ES-I3 (cell line): ENCODE data around the gene KLHL17.

Source experiments
- H3K36me3 ChIP-seq: 2 replicates; pipeline ENCODE4 v1.6.1; 2013; ENCODE audit warnings: mild to moderate bottlenecking, low read length, control low read depth, moderate library complexity; ENCODE audit not compliant: insufficient read depth
- H3K4me1 ChIP-seq: 2 replicates; pipeline ENCODE4 v1.6.1; 2013; ENCODE audit warnings: mild to moderate bottlenecking, control low read depth, low read length; ENCODE audit not compliant: insufficient read depth
- H3K9ac ChIP-seq: 2 replicates; pipeline ENCODE4 v1.6.1; 2013; ENCODE audit warnings: low read depth, mild to moderate bottlenecking, low read length, moderate library complexity
- H3K9me3 ChIP-seq: 2 replicates; pipeline ENCODE4 v1.6.1; 2013; ENCODE audit warnings: mild to moderate bottlenecking, low read length, moderate library complexity; ENCODE audit not compliant: control insufficient read depth, insufficient read depth

The KLHL17 gene

DNA sequence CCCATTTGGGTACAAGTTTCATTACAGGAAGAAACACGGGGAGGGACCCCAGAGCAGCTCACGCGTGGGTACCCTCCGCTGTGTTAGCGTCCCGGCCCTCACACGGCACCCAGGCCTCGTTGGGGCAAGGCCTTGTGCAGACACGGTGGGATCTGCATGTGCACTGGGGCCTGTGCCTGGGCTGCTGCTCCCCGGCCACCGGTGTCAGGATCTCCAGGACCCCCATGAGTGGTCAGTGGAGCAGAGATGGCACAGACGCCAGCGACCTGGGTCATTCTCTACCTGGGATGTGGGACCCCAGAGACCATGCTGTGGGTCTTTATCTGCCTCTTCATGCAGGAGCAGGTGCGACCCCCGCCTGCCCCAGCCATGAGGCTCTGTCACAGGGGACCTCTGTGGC lies 42.0 kb upstream of the KLHL17 start:
- Histone ChIP-seq H3K4me1 (peaks cover 10% of the 10 kb centered on the region; the same call in 1 of the 2 replicates), H3K36me3 (no peaks in the 10 kb centered on the region; the same call in 1 of the 2 replicates), H3K9me3 (no peaks in the 10 kb centered on the region), H3K9ac (no peak overlapping the region)

GRCh38 chr1:918843-919242 lies 41.5 kb upstream of the KLHL17 start:
- H3K4me1 ChIP-seq = peaks cover 10% of the 10 kb centered on the region; the same call in 1 of the 2 replicates

GRCh38 chr1:919271-919872 lies 41.0 kb upstream of the KLHL17 start:
- no peaks in the 10 kb centered on the region for H3K9me3 ChIP-seq
- no peak overlapping the region for H3K9ac ChIP-seq
- H3K36me3 ChIP-seq = no peaks in the 10 kb centered on the region; the same call in 1 of the 2 replicates
- peaks cover 10% of the 10 kb centered on the region; the same call in 1 of the 2 replicates for H3K4me1 ChIP-seq

More at GRCh38 chr1:918843-919242, 41.5 kb upstream of the KLHL17 start:
- no peaks in the 10 kb centered on the region for H3K9me3 ChIP-seq
- H3K9ac ChIP-seq = no peak overlapping the region
- H3K36me3 ChIP-seq = no peaks in the 10 kb centered on the region; the same call in 1 of the 2 replicates

DNA sequence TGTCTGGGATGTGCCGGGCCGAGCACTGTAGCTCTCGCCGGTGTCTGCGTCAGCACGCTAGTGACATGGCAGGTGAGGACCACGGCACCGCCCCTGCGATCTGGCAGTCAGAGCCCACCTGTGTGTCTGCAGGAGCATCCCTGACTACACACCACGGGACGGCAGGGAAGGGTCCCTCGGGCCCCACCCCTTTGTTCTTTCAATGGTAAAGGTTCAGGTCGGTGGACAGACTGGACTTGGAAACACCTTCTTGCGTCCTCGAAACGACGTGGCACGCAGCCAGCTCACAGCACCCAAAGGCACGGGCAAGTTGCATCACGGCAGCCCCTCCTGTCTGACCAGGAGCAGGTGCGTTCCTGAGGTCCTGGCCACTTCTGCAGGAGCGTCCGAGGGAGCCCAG lies 40.4 kb upstream of the KLHL17 start:
- Histone ChIP-seq H3K36me3 (no peaks in the 10 kb centered on the region; the same call in 1 of the 2 replicates), H3K4me1 (peaks cover 10% of the 10 kb centered on the region; the same call in 1 of the 2 replicates), H3K9ac (no peak overlapping the region), H3K9me3 (no peaks in the 10 kb centered on the region)

GRCh38 chr1:920521-920920 lies 39.9 kb upstream of the KLHL17 start:
- peaks cover 10% of the 10 kb centered on the region; the same call in 1 of the 2 replicates for H3K4me1 ChIP-seq
- H3K9me3 ChIP-seq = no peaks in the 10 kb centered on the region
- no peaks in the 10 kb centered on the region; the same call in 1 of the 2 replicates for H3K36me3 ChIP-seq
- H3K9ac ChIP-seq = no peak overlapping the region

DNA sequence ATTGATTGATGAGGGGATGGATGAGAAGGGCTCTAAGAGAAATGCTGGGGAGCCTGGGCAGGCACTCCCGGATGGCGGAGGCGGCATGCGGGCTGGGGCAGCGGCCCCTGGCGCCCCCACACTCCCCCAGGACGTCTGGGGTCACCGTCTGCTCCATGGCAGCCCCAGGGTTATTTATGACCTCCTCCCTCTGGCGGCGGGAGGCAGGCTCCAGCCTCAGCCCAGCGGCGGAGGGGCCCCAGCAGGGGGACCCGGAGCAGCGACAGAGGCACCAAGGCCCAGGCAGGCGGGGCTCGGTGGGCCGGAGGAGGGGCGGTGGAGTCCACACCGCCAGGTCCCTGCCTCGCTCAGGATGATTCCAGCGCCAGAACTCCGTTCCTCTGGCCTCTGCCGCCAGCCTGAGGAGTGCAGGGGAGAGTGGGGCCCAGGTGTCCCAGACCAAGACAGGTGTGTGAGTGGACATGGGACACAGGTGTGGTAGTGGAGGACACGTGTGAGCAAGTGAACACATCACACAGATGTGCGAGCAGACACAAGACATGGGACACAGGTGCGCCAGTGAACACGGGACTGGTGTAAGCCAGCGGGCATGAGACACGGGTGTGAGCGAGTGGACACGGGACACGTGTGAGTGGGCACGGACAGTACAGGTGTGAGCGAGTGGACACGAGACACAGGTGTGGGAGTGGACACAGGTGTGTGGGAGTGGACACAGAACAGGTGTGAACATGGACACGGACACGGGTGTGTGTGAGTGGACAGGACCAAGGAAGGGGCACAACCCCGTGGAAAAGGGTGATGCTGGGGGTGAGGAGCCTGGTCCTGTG lies 39.2 kb upstream of the KLHL17 start:
- H3K4me1 ChIP-seq = peaks cover 10% of the 10 kb centered on the region; the same call in 1 of the 2 replicates
- no peaks in the 10 kb centered on the region for H3K9me3 ChIP-seq
- H3K36me3 ChIP-seq = no peaks in the 10 kb centered on the region; the same call in 1 of the 2 replicates
- H3K9ac ChIP-seq = no peak overlapping the region

DNA sequence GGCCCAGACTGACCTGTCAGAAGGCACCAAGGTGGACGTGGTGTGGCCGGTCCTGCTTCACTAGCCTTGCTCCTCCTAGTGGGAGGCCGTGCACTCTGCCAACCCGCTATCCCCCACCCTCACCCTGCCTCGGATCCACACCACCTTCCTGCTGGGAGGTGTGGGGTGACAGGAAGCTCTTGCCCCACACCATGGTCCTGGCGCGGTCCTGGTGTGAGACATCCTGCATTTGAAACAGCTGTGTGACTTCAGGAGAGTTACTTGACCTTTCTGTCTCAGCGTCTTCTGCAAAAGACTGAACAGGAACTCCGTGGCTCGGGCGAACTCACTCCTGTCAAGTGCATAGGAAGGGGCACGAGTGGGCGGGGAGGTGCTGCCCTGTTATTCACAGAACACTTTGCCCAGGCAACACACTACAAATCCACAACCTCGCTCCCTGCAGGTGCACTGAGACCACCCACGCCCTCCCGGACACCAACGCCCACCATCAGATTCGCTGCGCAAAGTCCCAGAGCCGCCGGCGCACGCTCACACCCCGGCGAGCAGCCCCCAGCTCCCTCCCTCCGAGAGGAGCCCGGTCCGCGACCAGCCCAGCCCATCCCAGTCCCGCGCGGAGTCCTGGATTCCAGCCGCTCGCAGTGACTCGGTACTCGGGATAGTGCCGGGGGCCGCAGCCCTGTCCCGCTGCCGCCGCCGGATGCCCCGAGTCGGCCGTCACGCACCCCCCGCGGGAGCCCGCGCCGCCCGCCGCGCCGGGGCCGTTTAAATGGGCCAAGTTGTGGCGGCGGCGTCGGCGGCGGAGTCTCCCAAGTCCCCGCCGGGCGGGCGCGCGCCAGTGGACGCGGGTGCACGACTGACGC lies 37.0 kb upstream of the KLHL17 start, which contains the start of gene SAMD11:
Gene SAMD11, plus strand, starts transcription at position 793 of the 860 bp plus-strand sequence. CDS start 509 bp downstream, outside the sequence.
- Histone ChIP-seq H3K9me3 (no peaks in the 10 kb centered on the region), H3K4me1 (peaks cover 10% of the 10 kb centered on the region; the same call in 1 of the 2 replicates), H3K36me3 (no peaks in the 10 kb centered on the region; the same call in 1 of the 2 replicates), H3K9ac (peak within 1 kb of the TSS; percentile 39; the same call in 1 of the 2 replicates)

DNA sequence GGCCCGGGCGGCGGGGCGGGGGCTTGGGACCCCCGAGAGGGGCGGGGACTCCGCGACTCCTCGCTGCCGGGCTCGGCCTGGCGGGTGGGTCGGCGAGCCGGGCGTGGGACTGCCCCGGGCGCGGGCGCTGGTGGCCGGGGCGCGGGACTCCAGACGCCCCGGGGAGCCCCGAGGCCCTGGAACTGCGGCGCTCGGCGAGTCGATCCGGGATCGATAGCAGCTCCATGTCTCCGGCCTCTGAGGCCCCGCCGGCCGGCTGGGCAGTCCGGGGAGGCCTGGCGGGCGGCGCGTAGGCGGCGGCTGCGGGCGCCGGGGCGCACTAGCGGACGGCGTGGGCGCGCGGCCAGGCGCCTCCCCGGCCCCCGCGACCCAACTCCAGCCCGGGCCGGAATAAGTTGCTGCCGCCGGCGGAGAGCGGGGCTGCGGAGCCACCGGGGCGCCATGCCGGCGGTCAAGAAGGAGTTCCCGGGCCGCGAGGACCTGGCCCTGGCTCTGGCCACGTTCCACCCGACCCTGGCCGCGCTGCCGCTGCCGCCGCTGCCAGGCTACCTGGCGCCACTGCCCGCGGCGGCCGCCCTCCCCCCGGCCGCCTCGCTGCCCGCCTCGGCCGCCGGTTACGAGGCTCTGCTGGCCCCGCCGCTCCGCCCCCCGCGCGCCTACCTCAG lies 36.3 kb upstream of the KLHL17 start:
- no peaks in the 10 kb centered on the region for H3K9me3 ChIP-seq
- peaks cover 10% of the 10 kb centered on the region; the same call in 1 of the 2 replicates for H3K4me1 ChIP-seq
- peak overlapping the region; percentile 39; the same call in 1 of the 2 replicates for H3K9ac ChIP-seq
- H3K36me3 ChIP-seq = no peaks in the 10 kb centered on the region; the same call in 1 of the 2 replicates

GRCh38 chr1:924656-925560 lies 35.5 kb upstream of the KLHL17 start:
- H3K9ac ChIP-seq = peak overlapping the region; percentile 39; the same call in 1 of the 2 replicates
- H3K9me3 ChIP-seq = no peaks in the 10 kb centered on the region
- H3K4me1 ChIP-seq = peaks cover 10% of the 10 kb centered on the region; the same call in 1 of the 2 replicates
- H3K36me3 ChIP-seq = no peaks in the 10 kb centered on the region; the same call in 1 of the 2 replicates

DNA sequence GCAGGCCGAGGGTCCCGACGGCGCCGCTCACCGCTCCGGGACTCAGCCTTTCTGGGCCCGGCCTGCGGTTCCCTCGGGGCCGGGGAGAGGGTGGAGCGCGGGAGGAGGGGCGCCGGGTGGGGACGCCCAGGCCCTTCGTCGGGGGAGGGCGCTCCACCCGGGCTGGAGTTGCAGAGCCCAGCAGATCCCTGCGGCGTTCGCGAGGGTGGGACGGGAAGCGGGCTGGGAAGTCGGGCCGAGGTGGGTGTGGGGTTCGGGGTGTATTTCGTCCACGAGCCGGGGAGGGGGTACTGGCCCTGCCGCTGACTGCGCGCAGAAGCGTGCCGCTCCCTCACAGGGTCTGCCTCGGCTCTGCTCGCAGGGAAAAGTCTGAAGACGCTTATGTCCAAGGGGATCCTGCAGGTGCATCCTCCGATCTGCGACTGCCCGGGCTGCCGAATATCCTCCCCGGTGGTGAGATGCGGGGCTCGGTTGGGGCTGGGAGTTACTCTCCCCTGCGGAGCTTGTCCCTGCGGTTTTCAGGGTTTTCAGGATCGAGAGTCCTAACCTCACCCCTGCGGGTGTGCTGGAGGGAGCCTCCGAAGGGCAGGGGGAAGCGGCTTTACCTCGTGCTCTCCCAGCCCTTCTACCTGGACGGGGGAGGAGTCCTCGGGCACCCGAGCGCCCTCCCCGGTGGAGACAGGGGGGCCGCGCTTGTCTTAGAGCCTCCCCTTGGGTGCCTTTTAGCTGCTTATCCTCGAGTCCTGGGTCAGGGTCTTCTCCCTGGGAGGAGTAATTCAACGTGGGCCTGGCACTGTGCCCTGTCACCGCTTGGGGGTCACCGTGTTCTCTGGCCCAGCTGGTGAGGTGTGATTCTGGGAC lies 34.6 kb upstream of the KLHL17 start:
- Histone ChIP-seq H3K9ac (peak overlapping the region; percentile 25; the same call in 1 of the 2 replicates), H3K4me1 (peaks cover 4% of the 10 kb centered on the region; the same call in 1 of the 2 replicates), H3K36me3 (no peaks in the 10 kb centered on the region), H3K9me3 (no peaks in the 10 kb centered on the region)

- Histone ChIP-seq H3K9ac (no peak overlapping the region), H3K9me3 (no peaks in the 10 kb centered on the region), H3K36me3 (no peaks in the 10 kb centered on the region)
Observed at GRCh38 chr1:927234-927633, 33.1 kb upstream of the KLHL17 start.

GRCh38 chr1:927748-928147 lies 32.6 kb upstream of the KLHL17 start:
- no peaks in the 10 kb centered on the region for H3K4me1 ChIP-seq
- H3K36me3 ChIP-seq = no peaks in the 10 kb centered on the region
- no peaks in the 10 kb centered on the region for H3K9me3 ChIP-seq
- H3K9ac ChIP-seq = no peak overlapping the region

More at GRCh38 chr1:927234-927633, 33.1 kb upstream of the KLHL17 start:
- no peaks in the 10 kb centered on the region for H3K4me1 ChIP-seq
